ENCODE results near the gene VPS50. TPM values are rescaled to one million over a fixed set of nuclear protein-coding genes. Genes with fewer than 3 reads are reported as not detected.

Gene VPS50
- total RNA-seq, 2 experiments from 2014 or later: 19.3 to 22.1 TPM

DNA sequence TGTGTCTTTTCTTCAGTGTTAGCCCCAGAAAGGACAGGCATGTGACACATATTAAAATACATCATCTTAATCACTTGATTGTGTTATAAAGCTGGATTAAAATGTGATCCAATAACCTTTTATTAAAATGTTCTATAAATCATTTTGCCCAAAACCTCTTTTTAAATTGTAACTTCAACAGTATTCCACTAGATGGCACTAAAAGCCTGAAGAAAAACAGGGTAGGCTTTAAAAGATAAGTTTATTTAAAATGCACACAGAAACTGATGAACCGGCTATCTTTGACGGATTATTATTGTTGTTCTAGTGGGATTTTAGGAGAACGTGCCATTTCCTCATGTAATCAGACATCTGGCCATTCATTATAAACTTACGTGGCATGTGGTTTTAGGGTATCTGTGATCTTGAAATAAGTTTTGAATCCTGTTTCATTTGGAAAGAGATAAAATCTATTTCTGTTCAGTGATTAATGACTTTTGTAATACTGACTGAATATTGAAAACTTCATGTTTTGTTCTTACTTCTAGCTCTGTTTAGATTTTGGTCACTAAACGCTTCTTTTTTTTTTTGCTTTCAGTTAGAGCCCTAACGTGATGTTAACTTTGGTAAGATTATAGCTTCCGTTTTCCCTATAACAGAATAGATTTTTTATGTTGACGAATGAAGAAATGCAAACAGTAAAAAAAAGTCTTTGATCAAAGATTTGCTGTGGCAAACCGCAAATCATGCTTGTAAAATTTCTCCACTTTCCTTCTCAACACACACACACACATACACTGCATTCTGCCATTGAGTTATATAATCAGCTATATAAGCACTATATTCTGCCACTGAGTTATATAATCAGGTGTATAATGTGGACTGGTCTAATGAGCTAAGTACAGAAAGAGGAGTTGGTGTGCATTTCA is 13.6 kb downstream of the VPS50 start:
- H3K36me3 Mint-ChIP-seq (ENCODE audit: low read depth): no peaks in the 10 kb centered on the region
- POLR2A ChIA-PET: no interaction called here
- no peaks in the 10 kb centered on the region for H3K4me1 Mint-ChIP-seq (ENCODE audit: low read depth)
- CTCF ChIA-PET: interaction anchor here (0.6 to 3.9 kb wide), 15 partner anchors 9 to 651 kb away, joined by 3 to 29 read pairs (median 4); partner anchors contain the start of gene VPS50
- H3K4me3 Mint-ChIP-seq: no peak overlapping the region
- no peaks in the 10 kb centered on the region for H3K9me3 Mint-ChIP-seq (ENCODE audit: insufficient read depth)
- no peak for ATAC-seq
- no peak overlapping the region for H3K27ac Mint-ChIP-seq
- DNase-seq: no peak
- no peaks in the 10 kb centered on the region for H3K27me3 Mint-ChIP-seq (ENCODE audit: low read depth)

DNA sequence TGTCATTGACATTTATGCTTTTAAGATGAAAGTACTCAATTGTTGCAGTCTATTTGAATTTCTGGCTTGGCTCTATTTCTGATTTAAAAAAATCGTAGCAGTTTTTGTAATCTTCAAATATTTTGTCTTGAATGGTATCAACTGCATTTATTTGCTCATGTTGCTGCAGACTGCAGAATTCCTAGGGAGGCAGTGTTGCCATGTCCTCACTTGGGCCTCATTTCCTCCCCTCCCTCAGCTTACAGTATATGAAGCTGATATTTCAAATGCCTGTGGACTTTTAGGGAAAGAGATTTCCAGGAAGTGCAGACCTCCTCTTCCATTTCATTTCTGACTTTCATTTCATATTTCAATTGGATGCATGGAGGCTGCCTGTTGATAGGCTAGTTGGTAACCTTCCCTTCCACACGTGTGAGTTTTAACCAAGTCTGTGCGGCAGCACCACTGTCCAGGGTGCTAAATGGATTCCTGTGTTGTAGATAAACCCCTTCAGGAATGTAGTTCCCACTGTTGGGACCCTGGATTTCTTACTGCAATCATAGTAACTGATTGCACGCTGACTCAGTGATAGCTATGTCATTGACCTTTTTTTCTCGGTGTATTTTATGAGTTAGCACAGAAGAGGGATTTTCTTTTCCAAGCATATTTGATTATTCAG is 17.5 kb downstream of the VPS50 start:
- H3K27me3 Mint-ChIP-seq (ENCODE audit: low read depth): no peaks in the 10 kb centered on the region
- ATAC-seq (no peak), DNase-seq (no peak)
- no peaks in the 10 kb centered on the region for H3K36me3 Mint-ChIP-seq (ENCODE audit: low read depth)
- ChIA-PET POLR2A (no interaction called here), CTCF (no interaction called here)
- H3K4me3 Mint-ChIP-seq: no peak overlapping the region
- no peak overlapping the region for H3K27ac Mint-ChIP-seq
- H3K4me1 Mint-ChIP-seq (ENCODE audit: low read depth): no peaks in the 10 kb centered on the region
- no peaks in the 10 kb centered on the region for H3K9me3 Mint-ChIP-seq (ENCODE audit: insufficient read depth)

DNA sequence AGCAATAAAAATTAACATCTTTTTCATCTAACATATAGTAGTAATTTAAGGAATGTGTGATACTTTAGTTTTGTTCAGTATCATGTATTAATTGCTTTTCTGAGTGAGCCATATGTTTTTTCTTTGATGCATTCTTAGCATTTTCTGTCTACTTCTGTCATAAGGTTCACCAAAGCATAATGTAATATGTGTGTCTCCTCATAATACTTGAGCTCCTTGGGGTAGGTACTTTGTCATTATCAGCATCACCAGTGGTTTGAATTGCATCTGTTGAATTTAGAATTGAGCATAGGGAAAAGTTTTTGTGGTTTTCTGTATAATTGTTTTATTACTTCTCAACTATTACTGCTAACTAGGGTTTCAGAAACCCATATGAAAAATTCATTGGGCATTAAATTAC is 26.5 kb downstream of the VPS50 start:
- Mint-ChIP-seq H3K4me1 (ENCODE audit: low read depth) (no peaks in the 10 kb centered on the region), H3K36me3 (ENCODE audit: low read depth) (no peaks in the 10 kb centered on the region), H3K27me3 (ENCODE audit: low read depth) (no peaks in the 10 kb centered on the region), H3K4me3 (no peak overlapping the region), H3K27ac (no peak overlapping the region), H3K9me3 (ENCODE audit: insufficient read depth) (no peaks in the 10 kb centered on the region)
- CTCF ChIA-PET: interaction anchor here (0.6 to 1.0 kb wide), 2 partner anchors 13 to 30 kb away, joined by 3 read pairs; no protein-coding TSS in a partner anchor
- ATAC-seq (no peak), DNase-seq (no peak)
- POLR2A ChIA-PET: no interaction called here

DNA sequence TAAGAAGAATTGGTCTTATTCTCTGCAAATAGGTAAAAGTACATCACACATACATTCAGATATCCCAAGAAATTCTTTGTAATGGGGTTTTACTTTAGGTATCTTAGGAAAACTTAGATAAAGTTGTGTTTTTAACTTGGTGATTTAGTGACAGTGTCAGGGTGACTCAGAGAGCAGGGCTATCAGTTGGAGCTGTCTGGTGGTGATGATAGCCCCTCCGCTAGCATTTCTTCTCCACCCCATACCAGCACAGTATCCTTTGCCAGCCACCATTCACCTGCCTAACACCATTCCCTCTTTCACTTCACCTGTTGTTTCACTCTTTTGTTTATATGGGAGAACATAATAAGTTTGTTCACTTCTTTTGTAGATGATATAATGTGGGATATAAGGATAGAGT is 30.4 kb downstream of the VPS50 start:
- no peak for ATAC-seq
- no peak overlapping the region for H3K4me3 Mint-ChIP-seq
- no peaks in the 10 kb centered on the region for H3K36me3 Mint-ChIP-seq (ENCODE audit: low read depth)
- H3K27me3 Mint-ChIP-seq (ENCODE audit: low read depth): no peaks in the 10 kb centered on the region
- no peak for DNase-seq
- H3K4me1 Mint-ChIP-seq (ENCODE audit: low read depth): no peaks in the 10 kb centered on the region
- no peaks in the 10 kb centered on the region for H3K9me3 Mint-ChIP-seq (ENCODE audit: insufficient read depth)
- ChIA-PET POLR2A (no interaction called here), CTCF (no interaction called here)
- H3K27ac Mint-ChIP-seq: no peak overlapping the region

DNA sequence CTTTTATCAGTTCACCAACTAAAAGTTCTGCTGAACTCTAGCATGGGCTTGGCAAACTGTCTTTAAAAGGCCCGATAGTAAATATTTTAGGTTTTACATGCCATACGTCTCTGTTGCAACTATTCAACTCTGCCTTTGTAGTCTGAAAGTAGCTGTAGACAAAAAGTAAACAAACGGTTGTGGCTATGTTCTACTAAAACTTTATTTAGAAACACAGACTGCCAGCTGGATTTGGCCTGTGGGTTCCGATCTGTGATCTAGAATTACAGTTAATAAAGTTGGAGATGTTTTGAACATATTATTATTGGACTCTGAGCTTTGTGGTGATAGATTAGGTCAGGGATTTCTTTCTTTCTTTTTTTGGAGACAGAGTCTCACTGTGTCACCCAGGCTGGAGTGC is 33.1 kb downstream of the VPS50 start:
- H3K4me1 Mint-ChIP-seq (ENCODE audit: low read depth): no peaks in the 10 kb centered on the region
- DNase-seq (no peak), ATAC-seq (no peak)
- H3K4me3 Mint-ChIP-seq: no peak overlapping the region
- no peaks in the 10 kb centered on the region for H3K9me3 Mint-ChIP-seq (ENCODE audit: insufficient read depth)
- no peaks in the 10 kb centered on the region for H3K27me3 Mint-ChIP-seq (ENCODE audit: low read depth)
- H3K27ac Mint-ChIP-seq: no peak overlapping the region
- POLR2A ChIA-PET: no interaction called here
- no peaks in the 10 kb centered on the region for H3K36me3 Mint-ChIP-seq (ENCODE audit: low read depth)
- CTCF ChIA-PET: interaction anchor here (1.2 kb wide), 1 partner anchor 19 kb away, joined by 3 read pairs; no protein-coding TSS in a partner anchor

DNA sequence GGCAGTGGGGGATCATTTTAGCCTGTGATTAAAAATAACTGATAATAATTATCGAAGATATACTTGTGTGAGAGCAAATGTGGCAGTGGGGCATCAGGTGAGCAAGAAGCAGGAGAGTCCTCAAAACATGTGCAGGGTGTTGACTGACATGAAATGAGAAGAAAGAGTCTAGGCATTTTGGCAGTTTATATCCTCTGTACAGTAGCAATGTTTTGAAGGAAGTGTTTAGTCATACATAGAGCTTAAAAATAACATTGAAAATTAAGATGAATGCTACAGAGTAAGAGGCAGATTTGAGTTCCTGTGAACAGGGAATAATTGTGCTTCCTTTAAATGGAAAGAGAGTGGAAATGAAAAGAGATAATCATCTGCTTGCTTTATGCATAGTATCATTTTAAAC is 47.4 kb downstream of the VPS50 start:
- peaks cover 17% of the 10 kb centered on the region for H3K36me3 Mint-ChIP-seq (ENCODE audit: low read depth)
- H3K4me3 Mint-ChIP-seq: no peak overlapping the region
- H3K27me3 Mint-ChIP-seq (ENCODE audit: low read depth): no peaks in the 10 kb centered on the region
- H3K4me1 Mint-ChIP-seq (ENCODE audit: low read depth): no peaks in the 10 kb centered on the region
- ChIA-PET POLR2A (no interaction called here), CTCF (interaction anchor here (0.9 to 1.4 kb wide), 2 partner anchors 27 to 33 kb away, joined by 3 to 4 read pairs; no protein-coding TSS in a partner anchor)
- H3K9me3 Mint-ChIP-seq (ENCODE audit: insufficient read depth): no peaks in the 10 kb centered on the region
- H3K27ac Mint-ChIP-seq: no peak overlapping the region
- DNase-seq (no peak), ATAC-seq (no peak)

DNA sequence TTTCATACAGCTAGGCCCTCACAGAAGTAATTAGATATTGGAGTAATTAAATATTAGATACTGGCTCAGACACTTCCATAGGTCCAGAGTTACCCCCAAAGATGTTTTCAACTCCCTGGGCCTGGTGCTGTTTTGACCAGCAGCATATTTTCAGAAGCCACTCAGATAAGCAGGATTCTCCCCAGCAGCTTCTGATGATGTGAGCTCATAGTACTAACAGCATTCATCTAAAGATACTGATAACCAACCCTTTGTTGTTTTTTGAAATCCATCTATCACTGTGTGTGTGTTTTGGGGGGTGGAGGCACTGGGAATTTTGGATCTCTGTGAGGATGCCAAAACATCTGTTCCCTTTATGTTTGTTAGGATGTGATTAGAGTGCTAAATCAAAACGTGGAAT is 52.7 kb downstream of the VPS50 start:
- Mint-ChIP-seq H3K27ac (no peak overlapping the region), H3K9me3 (ENCODE audit: insufficient read depth) (no peaks in the 10 kb centered on the region), H3K36me3 (ENCODE audit: low read depth) (peaks cover 2% of the 10 kb centered on the region), H3K27me3 (ENCODE audit: low read depth) (no peaks in the 10 kb centered on the region), H3K4me1 (ENCODE audit: low read depth) (no peaks in the 10 kb centered on the region), H3K4me3 (no peak overlapping the region)
- POLR2A ChIA-PET: no interaction called here
- CTCF ChIA-PET: no interaction called here
- DNase-seq (no peak), ATAC-seq (no peak)

DNA sequence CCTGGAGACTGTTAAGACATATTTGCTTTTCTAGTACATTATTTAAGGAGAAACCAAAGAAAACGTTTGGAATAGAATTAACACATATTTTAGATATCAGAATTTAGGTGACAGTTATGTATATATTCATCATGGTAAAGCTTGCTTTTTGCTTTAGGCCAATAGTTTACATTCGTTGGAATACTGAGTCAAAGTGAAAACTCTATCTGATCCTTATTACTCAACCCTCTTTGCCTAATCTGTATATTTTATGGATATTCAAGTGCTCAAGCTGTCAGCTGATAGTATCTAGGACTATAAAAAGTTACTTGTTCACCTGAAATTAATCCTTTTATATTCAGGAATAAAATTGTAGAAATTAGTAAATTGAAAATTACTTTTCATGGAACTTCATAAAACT is 61.1 kb downstream of the VPS50 start:
- Mint-ChIP-seq H3K27me3 (ENCODE audit: low read depth) (no peaks in the 10 kb centered on the region), H3K4me1 (ENCODE audit: low read depth) (no peaks in the 10 kb centered on the region), H3K27ac (no peak overlapping the region), H3K4me3 (no peak overlapping the region), H3K36me3 (ENCODE audit: low read depth) (peaks cover 1% of the 10 kb centered on the region), H3K9me3 (ENCODE audit: insufficient read depth) (no peaks in the 10 kb centered on the region)
- ChIA-PET CTCF (no interaction called here), POLR2A (no interaction called here)
- no peak for ATAC-seq
- no peak for DNase-seq

DNA sequence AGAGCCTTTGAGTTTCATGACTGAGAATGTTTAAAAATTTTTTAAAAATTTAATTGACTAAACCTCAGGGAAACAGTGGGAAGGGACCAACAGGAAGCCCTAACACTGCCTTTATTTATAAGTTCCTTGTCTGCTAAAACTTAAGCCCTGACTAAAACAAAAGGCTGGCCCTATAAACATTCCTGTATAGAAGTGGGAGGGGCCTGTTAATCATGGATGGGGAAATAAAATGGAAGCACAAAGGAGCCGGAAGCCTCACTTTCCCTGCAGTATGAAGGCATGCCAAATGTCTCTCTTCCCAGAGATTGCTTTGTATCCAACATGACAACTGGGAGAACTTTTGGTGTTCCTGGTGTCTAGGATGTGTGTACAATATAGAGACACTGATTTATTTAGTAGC is 66.0 kb downstream of the VPS50 start:
- ATAC-seq (no peak), DNase-seq (no peak)
- Mint-ChIP-seq H3K4me3 (no peak overlapping the region), H3K9me3 (ENCODE audit: insufficient read depth) (no peaks in the 10 kb centered on the region), H3K27ac (no peak overlapping the region), H3K4me1 (ENCODE audit: low read depth) (no peaks in the 10 kb centered on the region), H3K36me3 (ENCODE audit: low read depth) (peaks cover 1% of the 10 kb centered on the region), H3K27me3 (ENCODE audit: low read depth) (no peaks in the 10 kb centered on the region)
- CTCF ChIA-PET: no interaction called here
- POLR2A ChIA-PET: no interaction called here

DNA sequence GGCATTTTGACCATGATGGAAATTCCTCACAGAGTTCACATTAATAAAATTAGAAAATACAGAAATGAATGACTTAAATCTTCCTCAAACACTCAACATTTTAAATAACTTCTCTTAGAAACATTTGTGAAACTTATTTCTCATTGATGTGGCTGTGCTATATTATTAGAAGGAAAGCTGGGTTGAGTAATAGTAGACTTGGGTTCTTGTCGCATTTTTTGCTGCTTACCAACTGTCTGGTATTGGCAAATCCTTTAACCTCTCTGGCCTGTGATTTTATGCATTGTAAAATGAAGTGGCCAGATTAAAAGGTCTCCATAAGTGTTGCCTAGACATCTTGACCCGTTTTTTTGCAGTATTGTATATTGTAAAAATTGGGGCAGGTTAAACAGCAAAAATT is 66.5 kb downstream of the VPS50 start:
- ATAC-seq (no peak), DNase-seq (no peak)
- Mint-ChIP-seq H3K36me3 (ENCODE audit: low read depth) (peaks cover 1% of the 10 kb centered on the region), H3K4me1 (ENCODE audit: low read depth) (no peaks in the 10 kb centered on the region), H3K27ac (no peak overlapping the region), H3K27me3 (ENCODE audit: low read depth) (no peaks in the 10 kb centered on the region), H3K4me3 (no peak overlapping the region), H3K9me3 (ENCODE audit: insufficient read depth) (no peaks in the 10 kb centered on the region)
- ChIA-PET POLR2A (no interaction called here), CTCF (no interaction called here)

DNA sequence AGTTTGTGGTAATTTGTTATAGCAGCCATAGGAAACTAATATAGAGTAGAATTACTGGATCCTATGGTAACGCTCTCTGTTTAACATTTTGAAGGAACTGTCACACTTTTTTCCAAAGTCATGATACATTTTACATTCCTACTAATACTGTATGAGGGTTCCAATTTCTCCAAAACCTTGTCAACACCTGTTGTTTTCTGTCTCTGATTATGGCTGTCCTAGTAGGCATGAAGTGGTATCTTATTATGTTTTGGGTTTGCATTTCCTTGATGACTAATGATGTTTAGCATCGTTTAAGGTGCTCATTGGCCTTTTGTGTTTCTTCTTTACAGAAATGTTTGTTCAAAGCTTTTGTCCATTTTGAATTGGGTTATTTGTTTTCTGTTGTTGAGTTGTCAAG is 69.6 kb downstream of the VPS50 start:
- H3K27me3 Mint-ChIP-seq (ENCODE audit: low read depth): no peaks in the 10 kb centered on the region
- POLR2A ChIA-PET: no interaction called here
- H3K36me3 Mint-ChIP-seq (ENCODE audit: low read depth): peaks cover 1% of the 10 kb centered on the region
- CTCF ChIA-PET: no interaction called here
- DNase-seq (no peak), ATAC-seq (no peak)
- H3K4me3 Mint-ChIP-seq: no peak overlapping the region
- no peak overlapping the region for H3K27ac Mint-ChIP-seq
- H3K4me1 Mint-ChIP-seq (ENCODE audit: low read depth): no peaks in the 10 kb centered on the region
- no peaks in the 10 kb centered on the region for H3K9me3 Mint-ChIP-seq (ENCODE audit: insufficient read depth)

DNA sequence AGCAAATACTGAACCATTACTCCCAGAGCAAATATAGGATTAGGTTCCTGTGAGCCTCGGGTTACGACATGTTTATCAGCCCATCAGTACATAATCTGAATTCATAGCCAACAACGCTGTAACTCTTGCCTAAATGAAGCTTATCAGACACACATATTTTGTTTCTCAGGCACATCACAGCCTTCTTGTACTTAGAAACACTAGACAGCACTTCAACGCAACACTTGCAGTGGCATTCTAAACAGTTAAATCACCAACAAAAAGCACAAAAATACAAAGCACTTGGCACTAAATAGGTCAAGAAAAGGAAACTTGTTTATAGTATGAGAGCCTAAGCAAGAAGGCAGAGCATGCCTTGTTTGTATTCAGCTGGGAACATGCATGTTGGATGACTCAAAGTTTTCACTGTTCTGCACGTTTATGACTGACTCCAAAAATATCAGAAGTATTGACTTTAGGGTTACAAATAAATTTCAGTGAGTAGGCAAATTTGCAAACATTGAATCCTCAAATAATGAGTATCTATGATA is 75.0 kb downstream of the VPS50 start:
- POLR2A ChIA-PET: no interaction called here
- H3K9me3 Mint-ChIP-seq (ENCODE audit: insufficient read depth): no peaks in the 10 kb centered on the region
- H3K27me3 Mint-ChIP-seq (ENCODE audit: low read depth): no peaks in the 10 kb centered on the region
- DNase-seq: no peak
- CTCF ChIA-PET: no interaction called here
- no peak overlapping the region for H3K27ac Mint-ChIP-seq
- no peak overlapping the region for H3K4me3 Mint-ChIP-seq
- no peaks in the 10 kb centered on the region for H3K4me1 Mint-ChIP-seq (ENCODE audit: low read depth)
- ATAC-seq: no peak
- peaks cover 4% of the 10 kb centered on the region for H3K36me3 Mint-ChIP-seq (ENCODE audit: low read depth)
